ENCODE data around the gene KSR1.

GRCh38 chr17:27535975-27536374 lies 79.7 kb downstream of the KSR1 start:
- TF ChIP-seq EP300 (IDR thresholded peaks at IDR 0.05): no peak
- TF ChIP-seq POLR2A (IDR thresholded peaks at IDR 0.05): no peak
- TF ChIP-seq CTCF (IDR thresholded peaks at IDR 0.05): no peak
- no peak for TF ChIP-seq POLR2AphosphoS5 (IDR thresholded peaks at IDR 0.05)

Data from upper lobe of left lung (tissue), 4 donors.